Neural cell (in vitro differentiated cells): ENCODE measurements around the gene ILRUN.

Experiments
- EZH2 ChIP-seq: fragments of 200-600, 300-800 bp; shearing (Covaris generic), sonication (generic); IDR thresholded peaks from 2 replicates; pipeline ENCODE4 v1.6.1; 2014; ENCODE audit warnings: antibody characterized with exemption, low read length, borderline replicate concordance, mild to moderate bottlenecking; ENCODE audit not compliant: insufficient read depth, poor library complexity, severe bottlenecking
- POLR2AphosphoS5 ChIP-seq: IDR thresholded peaks from 2 replicates; pipeline ENCODE4 v1.6.1; 2012
- SMC3 ChIP-seq: fragments of 450-650 bp; conservative IDR thresholded peaks from 2 replicates; pipeline ENCODE4 v1.6.1; 2014; ENCODE audit warnings: antibody characterized with exemption, mild to moderate bottlenecking, moderate library complexity; ENCODE audit not compliant: poor library complexity
- TF ChIP-seq, protein P1 (sequence below): fragments of 450-650 bp; IDR thresholded peaks from 2 replicates; pipeline ENCODE4 v1.5.1; 2014; ENCODE audit warnings: antibody characterized with exemption, mild to moderate bottlenecking, moderate library complexity; ENCODE audit not compliant: poor library complexity, severe bottlenecking

DNA sequence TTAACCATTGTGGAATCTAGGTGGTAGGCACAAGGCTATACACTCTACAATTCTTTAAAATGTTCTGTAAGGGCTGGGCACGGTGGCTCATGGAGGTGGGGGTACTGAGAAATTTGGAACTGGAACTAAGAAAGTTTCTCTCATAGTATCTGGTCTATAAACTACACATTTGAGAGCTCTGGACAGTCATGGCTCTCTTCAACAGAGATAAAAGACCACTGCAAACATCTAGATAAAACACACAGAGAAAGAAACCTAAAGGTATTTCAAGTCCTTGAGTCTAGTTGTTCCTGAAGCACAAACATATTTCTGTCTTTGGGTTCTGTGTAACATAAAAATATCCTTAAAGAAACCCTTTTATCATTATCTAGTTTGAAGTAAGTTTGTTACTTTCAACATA is 35.2 kb downstream of the ILRUN start:
- TF ChIP-seq, protein P1, sequence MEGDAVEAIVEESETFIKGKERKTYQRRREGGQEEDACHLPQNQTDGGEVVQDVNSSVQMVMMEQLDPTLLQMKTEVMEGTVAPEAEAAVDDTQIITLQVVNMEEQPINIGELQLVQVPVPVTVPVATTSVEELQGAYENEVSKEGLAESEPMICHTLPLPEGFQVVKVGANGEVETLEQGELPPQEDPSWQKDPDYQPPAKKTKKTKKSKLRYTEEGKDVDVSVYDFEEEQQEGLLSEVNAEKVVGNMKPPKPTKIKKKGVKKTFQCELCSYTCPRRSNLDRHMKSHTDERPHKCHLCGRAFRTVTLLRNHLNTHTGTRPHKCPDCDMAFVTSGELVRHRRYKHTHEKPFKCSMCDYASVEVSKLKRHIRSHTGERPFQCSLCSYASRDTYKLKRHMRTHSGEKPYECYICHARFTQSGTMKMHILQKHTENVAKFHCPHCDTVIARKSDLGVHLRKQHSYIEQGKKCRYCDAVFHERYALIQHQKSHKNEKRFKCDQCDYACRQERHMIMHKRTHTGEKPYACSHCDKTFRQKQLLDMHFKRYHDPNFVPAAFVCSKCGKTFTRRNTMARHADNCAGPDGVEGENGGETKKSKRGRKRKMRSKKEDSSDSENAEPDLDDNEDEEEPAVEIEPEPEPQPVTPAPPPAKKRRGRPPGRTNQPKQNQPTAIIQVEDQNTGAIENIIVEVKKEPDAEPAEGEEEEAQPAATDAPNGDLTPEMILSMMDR: no peak
- TF ChIP-seq POLR2AphosphoS5 (no peak), EZH2 (no peak), SMC3 (no peak)
